HG03439 (cell line): ENCODE results near the gene LIMK1.
"Not testable (repeated sequence)": the region's sequence is repeated elsewhere in the genome, so short reads cannot be mapped to it uniquely, and the experiment has no call there.

Experiments used
- ATAC-seq: cut with Tn5 transposase; IDR thresholded peaks from one replicate; pipeline ENCODE4 v1.9.1; 2021; ENCODE audit warnings: mild to moderate bottlenecking, moderate library complexity; ENCODE audit not compliant: unreplicated experiment

Gene LIMK1

GRCh38 chr7:74121401-74122249 is 38.0 kb downstream of the LIMK1 start:
- ATAC-seq, result no peak

- not testable (repeated sequence) for ATAC-seq
These were observed 40.3 kb downstream of the LIMK1 start for GRCh38 chr7:74123892-74124291.

DNA sequence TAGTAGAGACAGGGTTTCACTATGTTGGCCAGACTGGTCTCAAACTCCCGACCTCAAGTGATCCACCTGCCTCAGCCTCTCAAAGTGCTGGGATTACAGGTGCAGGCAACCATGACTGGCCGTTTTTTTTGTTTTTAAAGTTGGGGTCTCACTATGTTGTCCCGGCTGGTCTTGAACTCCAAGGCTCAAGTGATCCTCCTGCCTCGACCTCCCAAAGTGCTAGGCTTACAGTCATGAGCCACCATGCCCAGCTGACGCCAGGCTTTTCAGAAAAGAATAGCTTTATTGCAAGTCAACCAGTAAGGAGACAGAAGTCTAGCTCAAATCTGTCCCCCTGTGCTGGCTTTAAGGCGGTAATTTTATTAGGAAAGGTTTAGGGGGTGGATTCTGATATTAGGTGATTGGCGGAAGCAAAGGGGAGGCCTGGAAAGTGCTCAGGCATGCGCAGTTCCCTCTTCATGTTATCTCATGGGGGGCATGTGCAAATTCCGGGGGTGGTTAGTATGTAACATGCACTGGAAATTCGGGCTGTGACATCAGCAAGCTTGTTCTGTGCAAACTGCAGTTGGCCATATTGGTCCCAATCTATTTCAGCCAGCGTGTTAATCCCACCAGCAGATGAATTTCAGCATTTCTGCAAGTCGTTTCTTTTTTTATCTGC is 42.7 kb downstream of the LIMK1 start:
- ATAC-seq, result no peak

DNA sequence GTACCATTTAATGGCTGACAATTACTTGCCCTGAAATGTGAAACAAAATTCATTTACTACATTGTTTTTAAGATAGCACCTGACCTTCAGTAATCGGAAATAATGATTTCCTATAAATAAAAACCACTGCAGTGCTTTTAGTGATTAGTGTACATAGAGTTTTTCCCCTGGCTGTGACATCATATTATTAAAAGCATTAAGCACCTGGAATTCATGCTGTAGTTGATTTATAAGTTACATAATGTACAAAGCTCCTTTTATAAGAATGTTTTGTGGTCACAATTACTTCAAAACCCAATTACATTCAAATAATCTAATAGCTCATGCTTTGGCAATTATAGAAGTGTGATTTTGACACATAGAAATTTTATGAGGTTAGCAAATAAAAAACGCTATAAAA is 46.3 kb downstream of the LIMK1 start:
- no peak for ATAC-seq

GRCh38 chr7:74130518-74130917 is 46.9 kb downstream of the LIMK1 start:
- ATAC-seq, result no peak

- no peak for ATAC-seq
These were observed 50.6 kb downstream of the LIMK1 start for GRCh38 chr7:74134117-74134620.

DNA sequence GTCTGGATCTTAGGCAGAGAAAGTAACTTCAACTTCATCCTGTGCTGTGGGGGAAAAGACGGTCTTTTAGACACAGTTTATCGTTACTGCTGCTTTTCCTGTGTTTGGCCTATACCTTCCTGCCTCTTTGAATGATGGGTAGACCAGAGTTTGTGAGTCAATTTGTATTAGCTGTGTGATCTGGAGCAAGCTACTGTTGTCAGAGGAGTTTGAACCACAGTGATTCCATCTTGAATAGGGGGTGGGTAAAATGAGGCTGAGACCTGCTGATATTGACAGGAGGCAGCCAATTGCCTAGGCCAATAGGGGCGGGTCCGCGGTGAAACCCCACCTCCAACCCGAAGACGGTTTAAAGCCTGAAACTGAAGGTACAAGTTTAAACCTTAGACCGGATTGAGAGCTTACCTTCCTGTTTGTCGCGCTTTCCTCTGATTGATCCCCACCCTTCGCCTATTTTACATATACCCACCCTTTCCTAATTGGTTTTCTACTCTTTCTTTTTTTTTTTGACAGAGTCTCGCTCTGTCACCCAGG is 54.8 kb downstream of the LIMK1 start:
- ATAC-seq, result no peak

DNA sequence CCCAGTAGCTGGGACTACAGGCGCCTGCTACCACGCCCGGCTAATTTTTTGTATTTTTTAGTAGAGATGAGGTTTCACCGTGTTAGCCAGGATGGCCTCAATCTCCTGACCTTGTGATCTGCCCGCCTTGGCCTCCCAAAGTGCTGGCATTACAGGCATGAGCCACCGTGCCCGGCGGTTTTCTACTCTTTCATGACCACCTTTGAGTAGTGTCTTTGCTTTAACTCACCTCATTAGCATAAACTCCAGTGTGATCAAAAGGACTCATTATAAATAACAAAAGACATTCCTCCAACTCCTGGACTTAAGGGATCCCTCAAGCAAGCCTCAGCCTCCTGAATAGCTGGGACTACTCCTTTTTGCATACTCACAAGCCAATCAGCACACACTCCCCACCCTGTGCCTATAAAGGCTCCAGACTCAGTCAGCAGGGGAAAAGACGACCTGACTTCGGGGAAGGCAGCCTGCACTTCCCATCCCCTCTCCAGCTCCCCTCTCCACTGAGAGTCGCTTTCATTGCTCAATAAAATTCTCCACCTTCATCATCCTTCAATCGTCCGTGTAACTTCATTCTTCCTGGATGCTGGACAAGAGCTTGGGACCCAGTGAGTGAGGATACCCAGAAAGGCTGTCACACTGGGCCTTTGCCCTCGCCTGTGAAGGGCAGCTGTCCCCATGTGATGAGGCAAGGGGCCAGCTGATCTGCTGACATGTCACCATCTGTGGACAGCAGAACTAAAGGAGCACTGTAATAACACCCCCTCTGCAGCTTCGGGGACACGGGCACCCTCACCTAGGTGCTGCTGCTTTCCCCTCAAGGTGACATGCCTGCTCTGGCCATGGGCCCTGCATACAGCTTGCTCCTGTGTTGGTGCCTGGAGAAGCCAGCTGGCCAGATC is 55.6 kb downstream of the LIMK1 start:
- no peak for ATAC-seq

- ATAC-seq, result no peak
These were observed 58.1 kb downstream of the LIMK1 start for GRCh38 chr7:74141705-74142104.

GRCh38 chr7:74143383-74143782 is 59.8 kb downstream of the LIMK1 start:
- no peak for ATAC-seq

GRCh38 chr7:74148491-74148890 is 64.9 kb downstream of the LIMK1 start:
- no peak for ATAC-seq

- no peak for ATAC-seq
These were observed 65.5 kb downstream of the LIMK1 start for GRCh38 chr7:74149071-74149470.

DNA sequence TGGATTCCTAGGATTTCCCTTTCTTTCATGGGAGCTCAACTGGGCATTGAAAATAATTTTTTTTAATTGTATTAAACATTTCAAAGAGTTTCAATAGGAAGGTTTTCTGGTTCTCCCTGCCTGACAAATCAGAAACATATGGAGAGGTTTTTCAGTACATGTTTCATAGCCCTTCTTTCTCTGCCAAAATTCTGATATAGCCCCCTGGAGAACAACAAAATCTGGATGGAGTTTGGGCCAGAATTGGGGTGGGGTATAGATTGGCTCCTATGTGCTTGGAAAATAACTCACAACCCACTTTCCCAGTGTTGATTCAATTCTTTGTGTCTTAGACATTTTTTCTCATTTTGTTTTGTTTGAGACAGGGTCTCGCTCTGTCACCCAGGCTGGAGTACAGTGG is 66.0 kb downstream of the LIMK1 start:
- no peak for ATAC-seq

DNA sequence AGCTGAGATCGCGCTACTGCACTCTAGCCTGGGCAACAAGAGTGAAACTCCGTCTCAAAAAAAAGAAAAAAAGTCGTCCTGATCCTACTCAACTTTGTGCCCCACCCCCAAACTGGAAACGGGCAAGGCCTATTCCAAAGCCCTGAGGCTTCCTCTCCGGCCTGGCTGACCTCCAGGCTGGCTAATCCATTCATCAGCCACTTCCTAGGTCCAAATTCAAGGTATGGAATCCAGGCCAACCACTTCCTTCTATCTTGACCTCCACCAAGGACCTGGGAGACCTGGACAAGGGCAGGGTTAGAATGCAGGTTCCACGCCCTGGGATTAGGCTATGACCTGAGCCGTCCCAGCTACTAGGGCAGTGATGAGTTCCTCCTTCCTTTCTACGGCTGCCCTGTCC is 70.1 kb downstream of the LIMK1 start:
- ATAC-seq, result no peak

DNA sequence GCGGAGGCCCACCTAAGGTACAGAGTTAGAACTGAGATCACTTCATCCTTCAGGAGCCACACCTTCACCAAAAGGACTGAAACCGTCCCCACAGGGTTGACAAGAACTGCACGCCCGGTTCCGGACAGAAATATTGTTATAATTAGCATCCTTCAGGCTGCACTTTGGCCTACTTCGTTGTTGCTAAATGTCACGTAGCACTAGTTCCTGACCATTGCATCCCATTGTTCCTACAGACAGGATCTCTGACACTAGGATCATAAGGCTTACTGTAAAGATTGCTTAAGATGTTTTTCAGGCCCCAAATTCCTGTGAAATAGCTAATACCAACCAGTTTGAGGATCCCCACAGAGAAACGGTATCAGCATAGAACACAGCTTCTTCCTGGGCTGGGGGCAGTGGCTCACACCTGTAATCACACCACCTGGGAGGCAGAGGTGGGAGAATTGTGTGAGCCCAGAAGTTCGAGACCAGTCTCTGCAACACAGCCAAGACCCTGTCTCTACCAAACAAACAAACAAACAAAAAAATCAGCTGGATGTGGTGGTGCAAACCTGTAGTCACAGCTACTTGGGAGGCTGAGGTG is 72.3 kb downstream of the LIMK1 start:
- no peak for ATAC-seq

DNA sequence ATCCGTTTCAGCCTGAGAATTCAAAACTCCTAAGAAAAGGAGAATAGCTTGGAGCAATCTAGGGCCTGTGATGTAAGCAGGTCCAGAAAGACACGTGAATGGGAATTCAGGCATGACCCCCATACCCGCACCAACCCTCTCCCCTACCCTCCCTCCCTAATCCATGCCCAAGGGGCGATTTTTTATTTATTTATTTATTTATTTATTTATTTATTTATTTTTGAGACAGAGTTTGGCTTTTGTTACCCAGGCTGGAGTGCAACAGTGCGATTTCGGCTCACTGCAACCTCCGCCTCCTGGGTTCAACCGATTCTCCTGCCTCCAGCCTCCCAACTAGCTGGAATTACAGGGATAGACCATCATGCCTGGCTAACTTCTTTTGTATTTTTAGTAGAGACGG is 74.0 kb downstream of the LIMK1 start:
- ATAC-seq, result no peak

DNA sequence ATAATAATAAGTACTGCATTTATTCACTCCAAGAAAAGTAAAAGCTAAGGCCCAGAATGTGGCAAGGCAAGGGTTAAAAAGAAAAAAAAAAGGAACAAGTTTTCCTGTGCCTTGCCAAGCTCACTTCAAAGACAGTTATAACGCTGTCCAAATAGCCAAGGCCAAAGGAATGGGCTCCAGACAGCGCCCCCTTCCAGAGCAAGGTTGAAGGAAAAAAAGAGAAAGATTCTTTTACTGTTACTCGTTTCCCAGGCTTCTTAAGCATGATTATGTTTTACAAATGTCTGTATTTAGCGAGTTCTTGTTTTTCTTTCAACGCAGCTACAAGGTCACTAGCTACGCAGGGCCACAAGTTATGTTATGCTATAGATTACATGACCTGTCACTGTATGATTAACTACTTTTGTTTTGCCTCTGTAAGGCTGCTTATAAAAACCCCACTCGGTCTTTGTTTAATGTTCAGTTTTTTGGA is 81.4 kb downstream of the LIMK1 start:
- ATAC-seq, result no peak

DNA sequence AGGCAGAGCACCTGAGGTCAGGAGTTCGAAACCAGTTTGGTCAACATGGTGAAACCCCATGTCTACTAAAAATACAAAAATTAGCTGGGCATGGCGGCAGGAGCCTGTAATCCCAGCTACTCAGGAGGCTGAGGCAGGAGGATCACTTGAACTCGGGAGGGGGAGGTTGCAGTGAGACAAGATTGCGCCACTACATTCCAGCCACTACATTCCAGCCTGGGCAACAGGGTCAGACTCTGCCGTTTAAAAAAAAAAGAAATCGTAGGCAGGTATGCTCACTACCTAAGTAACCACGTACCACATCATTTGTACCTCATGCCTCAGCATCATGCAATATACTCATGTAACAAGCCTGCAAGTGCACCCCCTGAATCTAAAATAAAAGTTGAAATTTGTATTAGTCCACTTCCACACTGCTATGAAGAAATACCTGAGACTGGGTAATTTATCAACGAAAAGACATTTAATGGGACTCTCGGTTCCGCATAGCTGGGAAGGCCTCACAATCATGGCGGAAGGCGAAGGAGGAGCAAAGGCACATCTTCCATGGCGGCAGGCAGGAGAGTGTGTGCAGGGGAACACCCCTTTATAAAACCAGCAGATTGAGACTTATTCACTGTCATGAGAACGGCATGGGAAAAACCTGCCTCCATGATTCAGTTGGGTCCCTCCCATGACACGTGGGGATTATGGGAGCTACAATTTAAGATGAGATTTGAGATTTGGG is 82.4 kb downstream of the LIMK1 start:
- ATAC-seq, result no peak

GRCh38 chr7:74167324-74167723 is 83.7 kb downstream of the LIMK1 start:
- not testable (repeated sequence) for ATAC-seq
